Adipose tissue (tissue), 3 donors: ENCODE measurements around the gene LIPC. TPM values are rescaled to one million over a fixed set of nuclear protein-coding genes. Genes with fewer than 3 reads are reported as not detected.

Experiments used
- H3K27ac ChIP-seq: one replicate; pipeline ENCODE4 v1.5.1; 2013; ENCODE audit warnings: low read depth, low read length
- WGBS, 3 donors: extraction: QIAGEN DNeasy Blood & Tissue Kit; methylation state at CpG; one replicate each; pipeline ENCODE4 v1.1.7; 2013; 5-methylcytosine and 5-hydroxymethylcytosine counted together
- polyA plus RNA-seq, 3 donors: library from polyadenylated mRNA; stranded (reverse); fragments of 200-250 nt; gene quantifications; one replicate each; pipeline ENCODE4 v1.2.3, GENCODE V29; 2013
- donor health status: healthy with polysubstance abuse.
- donor health status: Bipolar disorder and iron deficiency.
- donor health status: healthy.

LIPC gene
- polyA plus RNA-seq, 3 donors: 0.28 to 0.56 (median 0.40) TPM

DNA sequence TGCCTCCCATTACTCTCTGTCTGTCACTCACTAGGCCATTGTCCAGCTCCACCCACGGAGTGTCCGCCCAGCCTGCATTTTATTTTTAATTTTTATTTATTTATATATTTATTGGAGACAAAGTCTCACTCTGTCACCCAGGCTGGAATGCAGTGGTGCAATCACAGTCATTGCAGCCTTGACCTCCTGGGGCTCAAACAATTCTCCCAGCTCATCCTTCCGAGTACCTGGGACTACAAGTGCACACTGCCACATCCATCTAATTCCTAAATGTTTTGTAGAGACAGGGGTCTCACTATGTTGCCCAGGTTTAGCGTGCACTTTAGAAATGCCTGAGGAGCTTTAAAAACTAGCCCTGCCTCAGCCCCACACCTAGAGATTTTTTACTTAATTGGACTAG is 141.5 kb downstream of the LIPC start:
- WGBS, 3 donors: 90 to 94% (median 91%) methylated on average over 4 of the region's 4 CpGs
- no peak overlapping the region for H3K27ac ChIP-seq

GRCh38 chr15:58574631-58575030 is 142.8 kb downstream of the LIPC start:
- no peak overlapping the region for H3K27ac ChIP-seq
- WGBS, 3 donors: 64 to 80% (median 64%) methylated on average over 4 of the region's 4 CpGs

GRCh38 chr15:58575045-58575786 is 143.4 kb downstream of the LIPC start:
- 85 to 93% (median 93%) methylated on average over 14 of the region's 14 CpGs for WGBS, 3 donors
- no peak overlapping the region for H3K27ac ChIP-seq

DNA sequence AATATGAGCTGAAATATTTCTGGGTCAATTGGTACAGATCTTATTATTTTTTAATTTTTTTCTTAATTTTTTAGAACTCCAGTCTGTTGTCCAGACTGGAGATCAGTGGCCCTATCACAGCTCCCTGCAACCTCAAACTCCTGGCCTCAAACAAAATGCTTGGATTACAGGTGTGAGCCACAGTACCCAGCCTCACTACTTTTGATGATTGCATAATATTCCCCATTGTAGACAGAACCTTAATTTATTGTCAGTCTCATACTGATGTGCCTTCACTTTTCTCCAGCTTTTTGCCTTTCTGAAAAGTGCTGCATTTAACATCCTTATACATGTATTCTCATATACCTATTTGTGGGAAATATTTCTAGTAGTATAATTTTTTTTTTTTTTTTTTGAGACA is 144.9 kb downstream of the LIPC start:
- no peak overlapping the region for H3K27ac ChIP-seq

DNA sequence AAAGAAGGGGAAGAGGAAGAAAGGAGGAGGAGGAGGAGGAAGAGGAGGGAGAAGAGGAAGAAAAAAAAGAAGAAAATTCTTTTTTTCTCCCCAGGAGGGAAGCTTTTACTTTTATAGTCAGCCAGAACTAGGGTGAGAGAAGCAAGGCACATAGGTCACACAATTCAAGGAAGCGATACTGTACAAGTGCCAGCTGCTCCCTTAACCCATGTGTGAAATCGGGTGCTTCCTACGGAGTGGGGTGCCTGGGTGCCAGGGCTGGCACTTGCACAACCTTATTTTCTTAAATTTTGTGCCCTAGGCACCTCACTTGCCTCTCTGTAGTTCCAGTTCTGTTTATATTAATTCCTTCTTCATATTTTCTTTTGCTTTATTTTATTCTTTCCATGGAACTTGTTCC is 150.4 kb downstream of the LIPC start:
- H3K27ac ChIP-seq: no peak overlapping the region
- 60 to 81% (median 78%) methylated on average over 3 of the region's 3 CpGs for WGBS, 3 donors

GRCh38 chr15:58583171-58583908 is 151.5 kb downstream of the LIPC start:
- WGBS, 3 donors: 72 to 87% (median 81%) methylated on average over 3 of the region's 3 CpGs

GRCh38 chr15:58584789-58585461 is 153.1 kb downstream of the LIPC start:
- WGBS, 3 donors: 65 to 72% (median 68%) methylated on average over 6 of the region's 6 CpGs
- no peak overlapping the region for H3K27ac ChIP-seq

More at GRCh38 chr15:58583171-58583908, 151.5 kb downstream of the LIPC start:
- H3K27ac ChIP-seq: no peak overlapping the region

DNA sequence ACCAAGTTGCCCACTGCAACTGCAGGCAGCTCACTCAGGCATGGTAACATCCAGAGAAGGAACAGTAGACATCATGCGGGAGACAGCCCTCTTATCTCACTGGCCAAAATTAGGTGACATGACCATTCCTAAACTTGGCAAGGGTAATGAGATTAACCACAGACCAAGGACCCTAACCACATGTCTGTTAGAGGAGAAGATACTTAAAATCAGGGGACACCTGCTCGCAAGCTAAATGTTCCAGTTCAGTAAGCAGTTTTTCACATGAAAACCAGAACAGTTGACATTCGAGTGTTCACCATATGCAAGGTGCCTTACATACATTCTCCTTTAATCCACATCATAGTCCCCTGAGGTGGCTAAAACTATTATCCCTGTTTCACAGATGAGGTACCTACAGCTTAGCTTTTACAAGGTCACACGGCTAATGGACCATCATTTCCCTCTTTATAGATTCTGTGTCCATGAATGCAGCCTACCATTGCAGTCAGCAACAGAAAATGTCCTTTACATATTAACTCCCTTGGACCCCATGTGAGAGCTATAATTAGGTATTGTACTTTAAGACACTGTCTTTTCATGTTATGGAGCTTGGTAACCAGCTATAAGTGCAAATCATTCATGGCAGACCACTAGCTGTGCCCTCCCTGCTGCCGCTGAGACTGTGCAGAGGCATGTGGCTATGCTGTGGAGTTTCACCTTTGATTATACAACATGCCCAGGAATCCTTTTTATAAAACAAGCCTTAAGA is 154.1 kb downstream of the LIPC start:
- H3K27ac ChIP-seq: no peak overlapping the region
- WGBS, 3 donors: 78 to 88% (median 82%) methylated on average over 5 of the region's 5 CpGs

GRCh38 chr15:58587486-58587885 is 155.7 kb downstream of the LIPC start:
- WGBS, 3 donors: 76 to 89% (median 82%) methylated on average over 4 of the region's 4 CpGs
- no peak overlapping the region for H3K27ac ChIP-seq

- no peak overlapping the region for H3K27ac ChIP-seq
- WGBS, 3 donors: 50 to 83% (median 83%) methylated on average over 1 of the region's 1 CpG
Observed at GRCh38 chr15:58588096-58588495, 156.3 kb downstream of the LIPC start.

GRCh38 chr15:58589047-58589446 is 157.3 kb downstream of the LIPC start:
- WGBS, 3 donors: 73 to 97% (median 76%) methylated on average over 3 of the region's 3 CpGs
- H3K27ac ChIP-seq: no peak overlapping the region

DNA sequence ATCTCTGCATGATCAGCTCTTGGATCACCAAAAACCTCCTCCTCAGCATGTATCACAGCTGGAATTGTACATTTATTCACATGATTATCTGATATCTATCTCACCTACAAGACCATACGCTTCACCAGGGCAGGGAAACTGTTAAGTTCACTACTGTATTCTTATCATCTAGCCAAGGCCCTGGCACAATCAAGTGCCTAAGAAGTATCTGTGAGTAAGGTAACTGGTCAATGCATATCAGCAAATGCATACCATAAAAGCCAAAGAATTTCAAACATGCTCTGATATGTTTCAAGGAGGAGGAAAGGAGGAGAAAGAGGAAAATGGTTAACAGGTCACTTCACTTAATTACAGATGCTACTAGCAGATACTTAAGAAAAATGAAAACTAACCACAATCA is 158.4 kb downstream of the LIPC start:
- H3K27ac ChIP-seq: no peak overlapping the region
- 71 to 97% (median 93%) methylated on average over 1 of the region's 1 CpG for WGBS, 3 donors

DNA sequence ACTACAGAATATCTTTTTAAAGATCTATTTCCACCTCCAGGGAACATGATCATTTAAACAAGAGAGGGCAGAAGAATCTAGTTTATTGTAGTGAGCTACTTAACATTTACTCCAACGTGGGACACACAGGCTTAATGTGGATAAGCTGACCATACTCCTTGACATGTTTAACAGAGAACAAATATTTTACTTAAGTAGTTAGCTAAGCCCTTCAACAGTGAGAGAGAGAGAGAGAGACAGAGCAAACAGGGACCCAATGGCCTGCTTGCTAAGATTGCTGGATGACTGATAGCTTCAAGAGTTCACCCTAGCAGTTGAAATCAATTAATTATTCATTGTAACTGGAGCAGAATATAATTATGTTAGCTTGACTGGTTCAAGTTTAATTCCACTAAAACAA is 159.1 kb downstream of the LIPC start:
- no peak overlapping the region for H3K27ac ChIP-seq
- WGBS, 3 donors: 16 to 69% (median 58%) methylated on average over 1 of the region's 1 CpG

DNA sequence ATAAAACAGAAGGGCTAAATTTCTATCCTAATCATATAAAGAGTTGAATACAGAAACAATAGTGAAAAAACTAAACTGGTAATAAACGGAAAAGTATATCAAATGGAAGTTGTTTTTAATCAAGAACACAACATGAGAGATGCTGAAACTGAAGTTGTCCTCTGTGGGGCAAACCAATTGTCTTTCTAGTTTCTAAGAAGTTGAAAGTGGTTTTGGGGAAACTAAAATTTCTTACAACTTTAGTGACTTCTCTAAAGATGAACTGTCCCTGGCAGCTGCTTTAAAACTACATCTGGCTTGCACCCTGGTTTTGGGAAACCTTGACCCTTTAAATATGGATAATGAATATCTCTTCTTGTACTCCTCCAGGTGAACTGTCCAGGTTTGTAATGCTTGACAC is 162.1 kb downstream of the LIPC start:
- WGBS, 3 donors: 52 to 98% (median 91%) methylated on average over 1 of the region's 1 CpG

DNA sequence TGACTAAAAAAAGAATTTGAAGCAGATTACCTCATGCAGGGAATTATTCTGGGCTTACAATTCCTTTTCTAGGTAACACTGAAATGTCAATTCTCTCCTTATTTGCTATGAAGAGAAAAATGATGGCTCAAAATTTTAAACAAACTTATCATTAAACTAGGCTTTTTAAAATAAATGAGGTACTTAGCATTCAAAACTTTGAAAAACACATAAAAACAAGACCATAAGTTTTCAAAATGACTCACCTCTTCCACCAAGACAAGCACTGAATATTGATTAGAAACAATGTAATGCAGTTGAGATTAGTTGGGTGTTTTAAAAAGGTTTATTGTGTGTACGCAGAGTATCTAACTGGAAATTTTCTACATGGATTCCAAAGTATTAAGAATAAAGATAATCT is 163.1 kb downstream of the LIPC start:
- no peak overlapping the region for H3K27ac ChIP-seq
- WGBS, 3 donors: 76 to 100% (median 96%) methylated on average over 1 of the region's 1 CpG

More for the DNA sequence above, 162.1 kb downstream of the LIPC start:
- no peak overlapping the region for H3K27ac ChIP-seq

GRCh38 chr15:58595516-58596263 is 163.9 kb downstream of the LIPC start:
- 56 to 69% (median 67%) methylated on average over 3 of the region's 3 CpGs for WGBS, 3 donors
- H3K27ac ChIP-seq: no peak overlapping the region

DNA sequence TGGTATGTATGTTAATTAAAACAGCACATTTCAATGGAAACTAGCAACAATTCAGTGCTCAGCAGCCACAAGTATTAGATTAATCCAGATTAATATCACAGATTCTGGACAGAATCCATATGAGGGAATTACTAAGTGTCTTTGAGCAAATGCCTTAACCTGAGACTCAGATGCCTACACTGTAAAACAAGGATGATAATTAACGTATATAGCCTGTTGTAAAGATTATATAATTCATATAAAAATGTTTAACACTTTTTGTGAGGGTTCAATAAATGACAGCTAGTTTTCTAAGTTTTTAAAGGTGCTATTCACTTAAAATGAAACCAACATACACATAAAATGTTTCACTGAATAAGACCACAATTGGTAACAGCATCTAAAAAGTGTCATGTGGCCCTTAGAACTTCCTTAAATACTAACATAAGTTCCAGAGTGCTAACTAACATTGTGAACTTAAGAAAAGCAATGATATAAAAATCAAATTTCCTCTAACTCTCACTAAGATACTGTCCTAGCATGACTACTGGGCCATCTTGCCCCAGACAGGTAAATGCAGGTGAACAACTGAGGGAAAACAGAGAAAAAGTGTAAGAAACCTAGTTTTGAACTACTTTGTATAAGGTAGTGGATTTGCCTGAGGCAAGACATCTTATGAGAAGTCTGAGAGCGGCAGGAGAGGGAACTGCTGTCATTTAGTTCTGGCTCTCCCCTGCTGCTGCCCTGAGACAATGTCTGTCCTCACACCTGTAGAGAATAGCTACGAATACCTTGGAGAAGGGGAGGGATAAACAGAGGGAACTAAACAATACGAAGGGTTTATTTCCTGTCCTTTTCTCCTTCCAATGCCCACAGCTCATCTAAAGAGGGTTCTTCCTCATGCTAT is 166.4 kb downstream of the LIPC start:
- no peak overlapping the region for H3K27ac ChIP-seq
- WGBS, 3 donors: 86 to 91% (median 89%) methylated on average over 4 of the region's 4 CpGs
